Neural cell (in vitro differentiated cells): ENCODE results near the gene C1RL. TPM values are rescaled to one million over a fixed set of nuclear protein-coding genes. Genes with fewer than 3 reads are reported as not detected.

Experiments used
- H2AFZ ChIP-seq: fragments of 200-600, 300-800 bp; sonication (generic), shearing (Covaris generic); 2 replicates; pipeline ENCODE4 v1.6.0; 2014; ENCODE audit warnings: low read depth, mild to moderate bottlenecking, antibody characterized with exemption, low read length, moderate library complexity
- H3F3A ChIP-seq: fragments of 200-600 bp; shearing (Covaris generic); 2 replicates; pipeline ENCODE4 v1.6.1; 2016; ENCODE audit warnings: mild to moderate bottlenecking, moderate library complexity, mixed read lengths, antibody characterized with exemption, low read length; ENCODE audit not compliant: insufficient read depth, poor library complexity, severe bottlenecking
- H3K27ac ChIP-seq: fragments of 200-600, 300-800 bp; sonication (generic), shearing (Covaris generic); 2 replicates; pipeline ENCODE4 v1.5.1; 2014; ENCODE audit warnings: mild to moderate bottlenecking, low read length, moderate library complexity
- H3K27me3 ChIP-seq: fragments of 300-800, 200-600 bp; sonication (generic), shearing (Covaris generic); 2 replicates; pipeline ENCODE4 v1.6.0; 2014; ENCODE audit warnings: mild to moderate bottlenecking, low read depth, low read length, moderate library complexity; ENCODE audit not compliant: insufficient read depth
- H3K36me3 ChIP-seq: fragments of 300-800, 200-600 bp; sonication (generic), shearing (Covaris generic); 2 replicates; pipeline ENCODE4 v1.5.1; 2014; ENCODE audit warnings: mild to moderate bottlenecking, antibody characterized with exemption, low read length, moderate library complexity; ENCODE audit not compliant: insufficient read depth
- H3K4me2 ChIP-seq: fragments of 300-800, 200-600 bp; sonication (generic), shearing (Covaris generic); 2 replicates; pipeline ENCODE4 v1.6.0; 2014; ENCODE audit warnings: mild to moderate bottlenecking, low read length
- H3K4me3 ChIP-seq: fragments of 300-800, 200-600 bp; sonication (generic), shearing (Covaris generic); 2 replicates; pipeline ENCODE4 v1.5.1; 2014; ENCODE audit warnings: mild to moderate bottlenecking, low read length, moderate library complexity
- H3K79me2 ChIP-seq: fragments of 200-600 bp; shearing (Covaris generic); replicated peaks from 2 replicates; pipeline ENCODE4 v1.6.0; 2014; ENCODE audit warnings: mild to moderate bottlenecking, low read length, moderate library complexity; ENCODE audit not compliant: insufficient read depth
- H3K9ac ChIP-seq: fragments of 300-800, 200-600 bp; sonication (generic), shearing (Covaris generic); 2 replicates; pipeline ENCODE4 v1.6.1; 2016; ENCODE audit warnings: mild to moderate bottlenecking, low read length, mixed read lengths
- H3K9me2 ChIP-seq: fragments of 200-600 bp; shearing (Covaris generic); 2 replicates; pipeline ENCODE4 v1.6.1; 2016; ENCODE audit warnings: mild to moderate bottlenecking, low read length, mixed read lengths; ENCODE audit not compliant: insufficient read depth
- H3K9me3 ChIP-seq: fragments of 200-600, 300-800 bp; sonication (generic), shearing (Covaris generic); 2 replicates; pipeline ENCODE4 v1.6.1; 2016; ENCODE audit warnings: mild to moderate bottlenecking, mixed run types, low read length, moderate library complexity, mixed read lengths
- H4K20me1 ChIP-seq: fragments of 200-600 bp; shearing (Covaris generic); 2 replicates; pipeline ENCODE4 v1.6.1; 2016; ENCODE audit warnings: mild to moderate bottlenecking, mixed run types; ENCODE audit not compliant: insufficient read depth
- EP300 ChIP-seq: fragments of 450-650 bp; conservative IDR thresholded peaks from 2 replicates; pipeline ENCODE4 v1.6.1; 2014; ENCODE audit warnings: antibody characterized with exemption, mild to moderate bottlenecking, moderate library complexity; ENCODE audit not compliant: poor library complexity, severe bottlenecking
- EZH2 ChIP-seq: fragments of 200-600, 300-800 bp; shearing (Covaris generic), sonication (generic); IDR thresholded peaks from 2 replicates; pipeline ENCODE4 v1.6.1; 2014; ENCODE audit warnings: antibody characterized with exemption, low read length, borderline replicate concordance, mild to moderate bottlenecking; ENCODE audit not compliant: insufficient read depth, poor library complexity, severe bottlenecking
- MXI1 ChIP-seq: fragments of 450-650 bp; conservative IDR thresholded peaks from 2 replicates; pipeline ENCODE4 v1.6.1; 2014; ENCODE audit warnings: antibody characterized with exemption, mild to moderate bottlenecking; ENCODE audit not compliant: poor library complexity, severe bottlenecking
- POLR2AphosphoS5 ChIP-seq: IDR thresholded peaks from 2 replicates; pipeline ENCODE4 v1.6.1; 2012
- RAD21 ChIP-seq: fragments of 450-650 bp; conservative IDR thresholded peaks from 2 replicates; pipeline ENCODE4 v1.6.1; 2014; ENCODE audit warnings: antibody characterized with exemption, mild to moderate bottlenecking, moderate library complexity
- SMC3 ChIP-seq: fragments of 450-650 bp; conservative IDR thresholded peaks from 2 replicates; pipeline ENCODE4 v1.6.1; 2014; ENCODE audit warnings: antibody characterized with exemption, mild to moderate bottlenecking, moderate library complexity; ENCODE audit not compliant: poor library complexity
- TAF1 ChIP-seq: IDR thresholded peaks from 2 replicates; pipeline ENCODE4 v1.6.1; 2012; ENCODE audit warnings: low read depth
- polyA plus RNA-seq: library from polyadenylated mRNA; depleted of rRNA; stranded (reverse); fragments of >200 nt; gene quantifications from 2 replicates; pipeline ENCODE4 v1.2.3, GENCODE V29; 2014
- TF ChIP-seq, protein P1 (sequence below): fragments of 450-650 bp; IDR thresholded peaks from 2 replicates; pipeline ENCODE4 v1.5.1; 2014; ENCODE audit warnings: antibody characterized with exemption, mild to moderate bottlenecking, moderate library complexity; ENCODE audit not compliant: poor library complexity, severe bottlenecking
- TF ChIP-seq, protein P2 (sequence below): IDR thresholded peaks from 2 replicates; pipeline ENCODE4 v1.6.1; 2012; ENCODE audit warnings: borderline replicate concordance

The C1RL gene
- polyA plus RNA-seq, 1 donor from 2014 or later: 2.8 TPM

DNA sequence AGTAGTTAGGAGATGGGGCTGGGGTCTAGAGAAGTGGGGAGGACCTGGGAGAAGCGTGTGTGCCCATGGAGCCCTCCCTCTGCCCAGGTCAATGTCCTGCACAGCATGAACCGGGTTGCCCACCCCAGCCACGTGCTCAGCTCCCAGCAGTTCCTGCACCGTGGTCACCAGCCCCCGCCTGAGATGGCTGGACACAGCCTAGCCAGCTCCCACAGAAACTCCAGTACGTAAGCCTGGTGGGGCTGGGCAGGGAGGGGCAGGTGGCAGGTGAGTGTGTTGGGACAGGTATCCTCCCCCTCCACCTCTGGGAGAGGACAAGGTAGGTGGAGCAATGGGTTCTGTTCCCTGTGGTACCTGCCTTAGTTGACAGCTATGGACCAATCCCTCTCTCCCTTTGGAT lies 41.8 kb upstream of the C1RL start:
- TF ChIP-seq POLR2AphosphoS5 (no peak), MXI1 (no peak), SMC3 (no peak), EZH2 (no peak), EP300 (no peak), RAD21 (no peak), TAF1 (no peak)
- TF ChIP-seq, protein P1, sequence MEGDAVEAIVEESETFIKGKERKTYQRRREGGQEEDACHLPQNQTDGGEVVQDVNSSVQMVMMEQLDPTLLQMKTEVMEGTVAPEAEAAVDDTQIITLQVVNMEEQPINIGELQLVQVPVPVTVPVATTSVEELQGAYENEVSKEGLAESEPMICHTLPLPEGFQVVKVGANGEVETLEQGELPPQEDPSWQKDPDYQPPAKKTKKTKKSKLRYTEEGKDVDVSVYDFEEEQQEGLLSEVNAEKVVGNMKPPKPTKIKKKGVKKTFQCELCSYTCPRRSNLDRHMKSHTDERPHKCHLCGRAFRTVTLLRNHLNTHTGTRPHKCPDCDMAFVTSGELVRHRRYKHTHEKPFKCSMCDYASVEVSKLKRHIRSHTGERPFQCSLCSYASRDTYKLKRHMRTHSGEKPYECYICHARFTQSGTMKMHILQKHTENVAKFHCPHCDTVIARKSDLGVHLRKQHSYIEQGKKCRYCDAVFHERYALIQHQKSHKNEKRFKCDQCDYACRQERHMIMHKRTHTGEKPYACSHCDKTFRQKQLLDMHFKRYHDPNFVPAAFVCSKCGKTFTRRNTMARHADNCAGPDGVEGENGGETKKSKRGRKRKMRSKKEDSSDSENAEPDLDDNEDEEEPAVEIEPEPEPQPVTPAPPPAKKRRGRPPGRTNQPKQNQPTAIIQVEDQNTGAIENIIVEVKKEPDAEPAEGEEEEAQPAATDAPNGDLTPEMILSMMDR: no peak
- TF ChIP-seq, protein P2, sequence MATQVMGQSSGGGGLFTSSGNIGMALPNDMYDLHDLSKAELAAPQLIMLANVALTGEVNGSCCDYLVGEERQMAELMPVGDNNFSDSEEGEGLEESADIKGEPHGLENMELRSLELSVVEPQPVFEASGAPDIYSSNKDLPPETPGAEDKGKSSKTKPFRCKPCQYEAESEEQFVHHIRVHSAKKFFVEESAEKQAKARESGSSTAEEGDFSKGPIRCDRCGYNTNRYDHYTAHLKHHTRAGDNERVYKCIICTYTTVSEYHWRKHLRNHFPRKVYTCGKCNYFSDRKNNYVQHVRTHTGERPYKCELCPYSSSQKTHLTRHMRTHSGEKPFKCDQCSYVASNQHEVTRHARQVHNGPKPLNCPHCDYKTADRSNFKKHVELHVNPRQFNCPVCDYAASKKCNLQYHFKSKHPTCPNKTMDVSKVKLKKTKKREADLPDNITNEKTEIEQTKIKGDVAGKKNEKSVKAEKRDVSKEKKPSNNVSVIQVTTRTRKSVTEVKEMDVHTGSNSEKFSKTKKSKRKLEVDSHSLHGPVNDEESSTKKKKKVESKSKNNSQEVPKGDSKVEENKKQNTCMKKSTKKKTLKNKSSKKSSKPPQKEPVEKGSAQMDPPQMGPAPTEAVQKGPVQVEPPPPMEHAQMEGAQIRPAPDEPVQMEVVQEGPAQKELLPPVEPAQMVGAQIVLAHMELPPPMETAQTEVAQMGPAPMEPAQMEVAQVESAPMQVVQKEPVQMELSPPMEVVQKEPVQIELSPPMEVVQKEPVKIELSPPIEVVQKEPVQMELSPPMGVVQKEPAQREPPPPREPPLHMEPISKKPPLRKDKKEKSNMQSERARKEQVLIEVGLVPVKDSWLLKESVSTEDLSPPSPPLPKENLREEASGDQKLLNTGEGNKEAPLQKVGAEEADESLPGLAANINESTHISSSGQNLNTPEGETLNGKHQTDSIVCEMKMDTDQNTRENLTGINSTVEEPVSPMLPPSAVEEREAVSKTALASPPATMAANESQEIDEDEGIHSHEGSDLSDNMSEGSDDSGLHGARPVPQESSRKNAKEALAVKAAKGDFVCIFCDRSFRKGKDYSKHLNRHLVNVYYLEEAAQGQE: no peak
- Histone ChIP-seq H3K27ac (no peak overlapping the region), H3F3A (no peaks in the 10 kb centered on the region), H3K36me3 (peaks cover 34% of the 10 kb centered on the region), H3K9me2 (no peaks in the 10 kb centered on the region), H4K20me1 (no peaks in the 10 kb centered on the region), H2AFZ (no peak overlapping the region), H3K4me3 (no peak overlapping the region), H3K27me3 (no peaks in the 10 kb centered on the region), H3K9me3 (no peaks in the 10 kb centered on the region), H3K79me2 (no peaks in the 10 kb centered on the region), H3K9ac (no peak overlapping the region), H3K4me2 (no peak overlapping the region)

DNA sequence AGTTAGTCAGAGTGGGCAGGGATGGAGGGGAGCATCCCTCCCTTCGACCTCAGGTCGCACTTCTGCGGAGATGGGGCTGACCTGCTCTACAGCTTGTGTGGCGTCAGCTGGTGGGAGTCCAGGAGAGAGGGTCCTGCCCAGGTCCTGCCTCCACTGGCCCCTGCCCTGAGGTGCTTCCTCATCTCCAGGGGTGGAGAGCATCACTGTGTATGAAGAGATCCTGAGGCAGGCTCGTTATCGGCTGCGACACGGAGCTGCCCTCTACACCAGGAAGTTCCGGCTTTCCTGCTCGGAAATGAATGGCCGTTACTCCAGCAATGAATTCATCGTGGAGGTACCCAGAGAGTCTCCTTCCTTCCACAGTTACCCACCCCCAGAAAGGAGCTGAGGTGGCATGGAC lies 41.3 kb upstream of the C1RL start:
- Histone ChIP-seq H3K4me3 (no peak overlapping the region), H3K4me2 (no peak overlapping the region), H3K9me3 (no peaks in the 10 kb centered on the region), H3F3A (no peaks in the 10 kb centered on the region), H2AFZ (no peak overlapping the region), H3K27me3 (no peaks in the 10 kb centered on the region), H3K79me2 (no peaks in the 10 kb centered on the region), H4K20me1 (no peaks in the 10 kb centered on the region), H3K27ac (no peak overlapping the region), H3K36me3 (peaks cover 34% of the 10 kb centered on the region), H3K9ac (no peak overlapping the region), H3K9me2 (no peaks in the 10 kb centered on the region)
- TF ChIP-seq POLR2AphosphoS5: no peak
- TF ChIP-seq EZH2: no peak
- TF ChIP-seq RAD21: no peak
- no peak for TF ChIP-seq MXI1
- TF ChIP-seq, protein P1: no peak
- no peak for TF ChIP-seq EP300
- TF ChIP-seq TAF1: no peak
- TF ChIP-seq, protein P2: no peak
- no peak for TF ChIP-seq SMC3
